GM13977 (cell line): ENCODE measurements around the gene EXOC2.

Experiments
- DNase-seq: peaks from one replicate; pipeline ENCODE4 v3.0.0; 2012; ENCODE audit warnings: low spot score
- CTCF ChIP-seq: IDR thresholded peaks from 2 replicates; pipeline ENCODE4 v1.5.1; 2012; ENCODE audit warnings: mild to moderate bottlenecking, control low read depth; ENCODE audit not compliant: insufficient read depth; ENCODE audit errors: extremely low read depth, missing control alignments
- in situ Hi-C: fragments of 300-500 bp; cut with MboI; formaldehyde crosslinking; loops from one replicate; pipeline ENCODE4 v1.12.0; 2022; ENCODE audit warnings: low sequenced_read_pairs, low pct_unique_long_range_greater_than_20kb, mixed read lengths, inconsistent platforms; ENCODE audit not compliant: unreplicated experiment

Gene EXOC2

GRCh38 chr6:456887-457286 lies 236.1 kb downstream of the EXOC2 start:
- TF ChIP-seq CTCF = no peak
- no peak for DNase-seq
- in situ Hi-C loops = no loop called here

- no peak for TF ChIP-seq CTCF
- DNase-seq = no peak
- in situ Hi-C loops = no loop called here
Measured at GRCh38 chr6:456358-456867, 236.5 kb downstream of the EXOC2 start.

GRCh38 chr6:455835-456234 lies 237.1 kb downstream of the EXOC2 start:
- TF ChIP-seq CTCF = no peak
- in situ Hi-C loops = no loop called here
- no peak for DNase-seq

- in situ Hi-C loops = no loop called here
- no peak for DNase-seq
Measured at GRCh38 chr6:455006-455585, 237.8 kb downstream of the EXOC2 start.

GRCh38 chr6:454148-454991 lies 238.6 kb downstream of the EXOC2 start:
- in situ Hi-C loops = no loop called here
- no peak for DNase-seq

More at GRCh38 chr6:455006-455585, 237.8 kb downstream of the EXOC2 start:
- TF ChIP-seq CTCF = no peak

GRCh38 chr6:453152-453551 lies 239.8 kb downstream of the EXOC2 start:
- no peak for TF ChIP-seq CTCF

More at GRCh38 chr6:454148-454991, 238.6 kb downstream of the EXOC2 start:
- no peak for TF ChIP-seq CTCF

More at GRCh38 chr6:453152-453551, 239.8 kb downstream of the EXOC2 start:
- no peak for DNase-seq
- in situ Hi-C loops = no loop called here
